ENCODE results near the gene KIAA0040.

The KIAA0040 gene

DNA sequence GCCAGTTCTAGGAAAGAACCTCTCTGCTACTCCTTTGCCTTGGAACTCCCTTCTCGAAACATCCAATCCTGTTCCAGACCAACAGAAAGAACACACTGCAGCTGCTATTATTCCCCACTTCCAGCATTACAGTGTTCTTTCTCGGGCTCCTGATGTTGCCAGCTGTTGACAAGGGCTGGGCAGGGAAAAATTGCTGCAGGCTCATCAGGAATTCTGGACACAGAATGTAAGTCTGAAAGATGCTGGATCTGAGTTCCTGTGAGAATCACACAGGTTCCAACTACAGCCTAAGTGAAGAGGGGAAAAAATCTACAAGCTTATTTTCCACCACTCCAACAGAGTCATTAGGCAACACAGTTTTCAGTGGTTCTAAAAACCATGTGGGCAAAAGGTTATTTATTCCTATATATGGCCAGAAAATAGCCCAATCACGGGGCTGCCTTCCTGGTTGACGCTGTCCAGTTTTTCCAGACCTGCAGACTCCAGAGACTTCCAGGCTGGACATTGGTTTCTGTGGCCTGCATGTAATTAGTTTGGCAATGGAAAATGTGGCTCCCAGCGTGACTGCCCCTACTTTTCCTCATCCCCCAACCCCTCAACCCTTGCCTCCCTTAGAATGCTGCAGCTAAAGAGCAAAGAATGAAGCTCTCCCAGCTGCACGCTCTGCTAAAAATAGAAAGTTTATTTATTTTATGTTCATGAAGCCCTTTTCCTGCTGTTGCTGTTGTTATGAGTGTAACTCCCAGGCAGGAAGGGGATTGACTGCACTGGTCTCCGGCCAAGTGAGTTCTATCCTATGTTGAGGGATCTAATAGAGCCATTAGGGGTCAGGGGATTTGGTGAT is 8.3 kb upstream of the KIAA0040 start:
- no peak for DNase-seq (ENCODE audit: low read depth in 2 of 2)

DNA sequence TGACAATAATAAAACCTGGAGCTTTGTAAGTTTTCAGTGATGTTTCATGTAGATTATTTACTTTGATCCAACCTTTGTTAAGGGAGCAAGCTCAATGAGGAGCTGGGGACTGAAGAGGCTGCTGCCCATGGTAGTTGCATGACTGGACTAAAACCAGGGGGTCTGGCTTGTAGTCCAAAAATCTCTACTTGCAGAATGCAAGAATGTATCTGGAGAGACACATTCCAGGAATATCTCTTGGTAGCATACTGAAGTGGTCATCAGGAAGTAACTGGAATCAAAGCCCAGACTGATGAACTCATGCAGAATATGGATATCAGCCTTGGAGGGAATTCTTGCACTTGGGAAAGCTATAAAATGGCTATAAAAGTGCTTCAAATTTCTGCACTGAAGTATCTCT is 5.8 kb upstream of the KIAA0040 start:
- no peak for DNase-seq (ENCODE audit: low read depth in 2 of 2)

DNA sequence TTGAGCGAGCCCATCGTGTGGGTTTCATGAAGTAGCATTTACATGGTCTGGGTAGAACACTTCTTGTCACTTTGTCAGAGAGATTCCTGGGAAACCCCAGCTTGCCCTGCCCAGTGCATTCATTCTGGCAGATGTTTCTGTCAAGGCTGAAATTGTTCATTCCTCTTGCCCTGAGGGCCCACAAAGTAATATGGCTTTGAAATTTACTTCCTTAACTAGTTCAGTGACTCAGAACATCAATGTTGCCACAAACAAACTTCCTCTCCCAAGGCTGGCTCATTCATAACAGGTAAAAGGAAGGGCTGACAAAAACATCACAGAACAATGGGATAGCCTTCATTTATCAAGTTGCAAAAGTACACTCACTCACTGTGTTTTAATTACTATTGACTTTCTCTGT is 5.0 kb upstream of the KIAA0040 start:
- DNase-seq (ENCODE audit: low read depth in 2 of 2), result no peak

DNA sequence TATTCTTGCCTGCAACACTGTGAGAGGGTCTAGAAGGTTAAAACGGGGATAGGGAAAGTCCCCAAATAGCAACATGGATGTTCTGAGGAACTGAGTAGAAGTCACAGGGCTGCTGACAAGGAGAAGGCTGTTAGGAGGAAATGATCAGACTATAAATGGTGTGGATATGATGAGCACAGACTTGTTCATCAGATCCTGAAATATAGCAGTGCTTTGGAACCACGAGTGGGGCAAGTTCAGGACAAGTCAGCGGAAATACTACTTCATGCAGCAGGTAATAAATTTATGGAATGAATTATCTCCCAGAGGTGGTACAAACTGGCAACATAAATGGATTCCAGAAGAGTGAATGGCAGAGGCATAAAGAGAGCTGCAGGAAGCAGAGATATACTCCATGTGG is 3.2 kb upstream of the KIAA0040 start:
- DNase-seq (ENCODE audit: low read depth in 2 of 2), result no peak

DNA sequence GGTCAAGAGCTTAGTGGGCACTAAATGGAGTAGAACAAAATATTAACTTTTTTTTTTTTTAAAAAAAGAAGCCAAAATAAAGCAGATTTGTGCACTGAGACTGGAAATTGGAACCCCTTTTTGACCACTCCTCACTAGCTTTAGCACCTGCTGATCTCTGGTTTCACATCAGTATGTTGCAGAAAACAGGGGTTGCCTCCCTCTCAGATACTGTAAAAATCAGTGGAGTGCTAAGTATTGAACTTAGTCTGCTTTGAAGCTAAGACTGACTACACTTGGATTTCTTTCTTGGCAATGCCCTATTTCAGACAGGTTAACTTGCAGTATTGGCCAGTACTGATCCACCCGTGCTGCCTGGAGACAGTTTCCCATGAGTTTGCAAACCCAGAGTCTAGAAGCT is 2.7 kb upstream of the KIAA0040 start:
- DNase-seq (ENCODE audit: low read depth in 2 of 2), result no peak

DNA sequence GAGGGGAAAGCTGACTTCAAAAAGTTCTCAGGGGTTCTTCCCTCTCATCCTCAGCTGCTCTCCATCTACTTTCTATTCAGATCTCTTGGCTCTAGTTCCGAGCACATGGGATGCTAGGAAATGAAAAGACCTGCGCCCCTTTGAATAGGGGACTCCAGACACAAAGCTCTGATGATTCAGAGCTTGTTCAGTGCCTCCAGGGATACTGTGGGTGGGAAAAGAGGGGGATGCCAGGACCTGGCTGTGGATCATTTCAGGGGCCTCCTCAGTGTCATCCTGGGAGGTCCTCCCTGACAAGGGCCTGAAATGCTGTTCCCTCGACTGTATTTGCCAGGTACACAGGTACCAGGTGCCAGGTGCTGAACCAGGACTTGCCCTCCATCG is 943 bp upstream of the KIAA0040 start:
- no peak for DNase-seq (ENCODE audit: low read depth in 2 of 2)

DNA sequence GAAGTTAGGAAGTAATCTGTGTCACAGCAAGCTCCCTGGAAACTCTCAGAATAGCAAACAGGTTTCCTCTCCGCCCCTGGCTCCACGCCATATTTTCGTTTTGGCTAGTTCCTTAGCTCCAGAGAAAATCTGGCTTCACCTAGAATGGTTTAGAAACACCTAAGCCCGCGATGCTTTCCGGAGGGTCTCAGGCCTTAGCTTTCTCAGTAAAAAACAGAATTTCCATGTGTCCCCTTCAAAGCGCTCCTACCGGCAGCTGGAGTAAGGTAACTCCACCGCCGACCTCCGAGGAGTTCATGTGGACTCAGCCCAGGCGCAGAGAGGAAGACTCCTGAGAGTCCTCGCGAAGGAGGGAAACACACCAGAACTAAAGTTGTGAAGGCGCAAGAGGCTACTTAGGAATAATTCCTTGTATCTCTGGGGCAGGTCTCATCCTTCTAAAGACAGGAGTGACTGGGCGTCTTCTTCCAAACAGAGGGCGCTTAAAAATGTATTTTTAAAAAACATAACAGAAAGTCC is 406 bp downstream of the KIAA0040 start:
- DNase-seq (ENCODE audit: low read depth in 2 of 2), result no peak

DNA sequence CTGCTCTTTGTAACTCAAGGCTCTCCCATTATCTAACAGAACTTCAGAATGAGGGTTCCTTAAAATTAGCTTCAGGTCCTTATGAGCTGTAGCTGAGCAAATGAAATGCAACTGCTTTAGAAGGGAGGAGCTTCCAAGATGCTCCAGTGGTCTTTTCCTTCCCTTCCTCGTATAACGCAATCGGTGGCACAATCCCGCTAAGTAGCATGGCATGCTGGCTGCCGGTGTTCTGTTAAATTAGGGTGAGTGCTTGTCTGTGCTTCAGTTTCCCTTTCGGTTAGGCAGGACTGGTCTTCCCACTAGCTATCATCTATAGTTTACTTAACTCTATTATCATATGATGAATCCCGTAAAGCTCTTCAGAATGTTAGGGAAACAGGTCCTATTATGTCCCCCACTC is 917 bp downstream of the KIAA0040 start:
- DNase-seq (ENCODE audit: low read depth in 2 of 2), result no peak

DNA sequence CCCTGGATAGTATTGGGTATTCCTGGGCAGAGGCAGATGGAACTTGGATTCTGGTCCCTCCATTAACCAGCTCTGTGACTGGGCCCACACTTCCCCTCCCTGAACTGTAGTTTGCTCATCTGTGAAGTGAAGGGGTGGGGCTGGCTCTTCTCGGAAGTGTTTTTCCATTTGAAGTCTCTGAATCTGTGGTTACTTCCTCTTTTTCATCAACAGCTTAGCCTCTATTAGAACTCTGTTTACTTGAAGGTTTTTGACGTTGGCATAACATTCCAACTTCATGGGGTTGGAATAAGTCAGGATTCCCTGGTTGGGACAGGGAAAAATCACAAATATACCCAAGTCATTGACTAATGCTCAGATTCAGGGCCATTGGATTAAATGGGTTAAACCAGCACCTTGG is 3.6 kb downstream of the KIAA0040 start:
- DNase-seq (ENCODE audit: low read depth in 2 of 2), result no peak

DNA sequence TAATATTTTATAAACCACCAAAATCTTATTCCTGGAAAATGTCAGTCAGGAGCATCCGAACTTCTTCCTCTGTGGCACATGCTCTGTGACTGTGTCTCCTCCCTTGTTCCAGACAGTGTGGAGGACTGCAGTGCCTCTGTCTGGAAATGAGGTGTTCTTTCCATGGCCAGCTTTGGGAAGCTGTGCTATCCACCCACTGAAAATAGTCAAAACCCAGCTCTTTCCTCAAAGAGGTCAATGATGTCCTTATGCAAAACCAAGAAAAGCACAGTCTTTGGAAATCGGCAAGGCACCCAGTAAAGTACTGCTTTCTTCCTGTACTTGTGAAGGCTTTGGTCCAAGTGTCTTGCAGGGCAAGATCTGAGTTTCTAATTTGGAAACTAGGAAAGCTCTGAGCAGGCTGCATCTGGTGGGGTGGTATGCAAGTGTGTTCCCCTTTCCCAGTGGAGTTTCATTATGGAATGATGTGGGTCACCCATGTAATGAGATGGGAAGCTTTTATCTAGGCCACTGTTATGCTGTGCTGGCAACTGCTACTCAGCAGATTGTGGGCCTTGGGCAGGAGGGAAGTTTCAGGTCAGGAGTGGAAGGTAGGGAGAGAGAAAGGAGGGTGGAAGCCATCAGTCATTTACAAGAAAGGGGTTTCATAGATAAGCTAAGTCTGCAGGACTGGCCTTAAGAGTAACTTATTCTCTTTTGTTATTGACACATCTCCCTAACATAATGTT is 6.0 kb downstream of the KIAA0040 start:
- no peak for DNase-seq (ENCODE audit: low read depth in 2 of 2)

DNA sequence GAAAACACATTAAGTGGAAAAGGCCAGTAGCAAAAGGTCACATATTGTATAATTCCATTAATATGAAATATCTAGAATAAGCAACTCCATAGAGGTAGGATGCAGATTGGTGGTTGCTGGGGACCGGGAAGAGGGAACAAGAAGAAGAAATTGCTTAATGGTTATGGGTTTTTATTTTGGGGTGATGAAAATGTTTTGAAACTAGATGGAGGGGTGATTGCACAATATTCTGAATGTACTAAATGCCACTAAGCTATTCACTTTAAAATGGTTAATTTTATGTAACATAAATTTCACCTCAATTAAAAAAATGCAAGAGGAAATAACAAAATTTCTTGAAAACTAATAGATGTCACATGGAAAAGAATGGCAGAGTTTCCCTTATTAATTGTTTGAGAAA is 6.7 kb downstream of the KIAA0040 start:
- no peak for DNase-seq (ENCODE audit: low read depth in 2 of 2)

DNA sequence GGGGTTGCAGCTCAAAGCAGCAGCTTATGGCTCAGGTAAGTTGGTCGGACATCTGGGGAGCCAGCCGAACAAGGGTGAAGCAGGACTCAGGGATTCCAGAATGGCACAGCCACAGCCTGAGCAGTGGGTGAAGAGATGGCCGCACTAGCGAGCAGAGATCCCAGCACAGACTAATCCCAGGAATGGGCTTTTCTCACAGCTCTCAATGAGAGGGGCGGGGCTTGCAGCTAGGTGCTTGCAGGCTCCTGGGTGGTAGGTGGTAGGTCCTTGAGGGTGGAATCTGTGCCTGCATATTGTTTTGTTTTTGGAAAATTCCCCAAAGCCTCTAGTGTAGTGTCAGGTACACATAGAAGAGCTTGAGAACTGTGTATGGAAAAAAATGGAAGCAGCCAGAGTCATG is 9.0 kb downstream of the KIAA0040 start:
- no peak for DNase-seq (ENCODE audit: low read depth in 2 of 2)

DNA sequence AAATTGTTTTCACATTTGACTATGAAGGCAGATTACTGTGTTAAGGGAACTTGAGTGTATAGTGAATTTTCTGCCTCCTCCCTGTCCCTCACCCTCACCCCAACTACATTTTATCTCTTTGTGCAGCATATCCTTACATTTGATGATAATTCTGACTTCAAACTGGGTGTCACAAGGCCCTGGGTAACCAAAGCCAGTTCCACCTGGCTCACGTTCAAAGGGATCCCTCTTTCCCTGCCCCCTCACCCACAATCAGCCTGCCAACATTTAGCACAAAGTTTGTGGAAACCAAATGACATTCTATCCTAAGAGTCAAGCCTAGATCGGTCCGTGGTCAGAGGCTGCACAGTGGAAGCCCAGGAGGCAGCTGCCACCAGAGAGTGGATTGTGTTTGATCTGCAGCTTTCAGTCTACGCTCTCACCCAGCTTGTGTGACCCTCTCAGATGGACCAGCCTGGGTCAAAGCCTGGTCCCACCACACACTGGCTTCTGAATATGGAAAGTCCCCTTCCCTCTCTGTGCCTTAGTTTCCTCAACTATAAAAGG is 10.3 kb downstream of the KIAA0040 start:
- no peak for DNase-seq (ENCODE audit: low read depth in 2 of 2)

DNA sequence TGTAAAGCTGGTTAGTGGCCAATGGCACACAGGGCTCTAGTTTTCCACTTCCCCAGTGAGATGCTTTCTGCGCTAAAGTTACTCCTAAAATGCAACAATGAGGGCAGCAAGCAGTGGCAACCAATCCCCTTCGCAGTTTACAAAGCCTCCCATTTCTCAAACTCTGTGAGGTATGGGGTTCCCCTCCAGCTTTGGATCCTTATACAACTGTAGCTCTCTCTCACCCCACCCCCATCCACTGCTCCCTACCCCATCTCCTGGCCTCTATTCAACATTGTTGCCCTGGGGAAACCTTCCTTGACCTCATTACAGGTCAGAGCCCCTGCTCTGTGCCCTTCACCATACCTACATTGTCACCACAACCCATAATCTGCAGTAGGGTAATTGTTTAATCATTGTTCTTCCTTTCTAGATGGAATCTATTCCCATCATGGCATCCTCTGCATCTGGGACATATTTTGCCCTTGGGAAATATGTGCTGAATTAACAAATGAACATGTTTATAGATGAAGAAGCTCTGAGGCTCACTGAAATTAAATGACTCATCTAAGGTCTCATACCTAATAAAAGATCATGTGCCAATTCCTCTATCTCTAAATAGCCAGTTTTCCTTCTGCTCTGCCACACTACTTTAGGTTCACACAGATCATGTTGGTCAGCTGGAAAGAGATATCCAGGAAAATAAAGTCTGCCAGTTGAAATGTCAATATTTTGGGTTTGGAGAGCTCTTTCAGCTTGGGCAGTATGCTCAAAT is 12.6 kb downstream of the KIAA0040 start:
- DNase-seq (ENCODE audit: low read depth in 2 of 2), result no peak

DNA sequence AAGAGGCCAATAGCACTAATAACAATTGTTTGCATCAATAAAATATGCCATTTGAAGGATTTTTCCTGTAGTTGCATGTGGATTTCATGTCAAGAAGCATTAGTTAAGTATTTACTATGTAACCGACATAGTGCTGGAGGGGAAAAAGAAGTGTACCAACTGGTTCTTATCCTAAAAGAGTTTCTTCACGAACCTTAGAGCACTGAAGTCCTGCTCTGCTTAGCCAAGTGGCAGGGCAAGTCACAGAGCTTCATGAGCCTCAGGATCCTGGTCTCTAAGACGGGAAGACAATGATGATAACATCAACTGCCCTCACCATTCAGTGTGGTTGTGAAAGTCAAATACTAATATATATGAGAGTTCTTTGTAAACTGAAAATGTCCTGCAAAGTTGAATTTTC is 14.1 kb downstream of the KIAA0040 start:
- no peak for DNase-seq (ENCODE audit: low read depth in 2 of 2)

DNA sequence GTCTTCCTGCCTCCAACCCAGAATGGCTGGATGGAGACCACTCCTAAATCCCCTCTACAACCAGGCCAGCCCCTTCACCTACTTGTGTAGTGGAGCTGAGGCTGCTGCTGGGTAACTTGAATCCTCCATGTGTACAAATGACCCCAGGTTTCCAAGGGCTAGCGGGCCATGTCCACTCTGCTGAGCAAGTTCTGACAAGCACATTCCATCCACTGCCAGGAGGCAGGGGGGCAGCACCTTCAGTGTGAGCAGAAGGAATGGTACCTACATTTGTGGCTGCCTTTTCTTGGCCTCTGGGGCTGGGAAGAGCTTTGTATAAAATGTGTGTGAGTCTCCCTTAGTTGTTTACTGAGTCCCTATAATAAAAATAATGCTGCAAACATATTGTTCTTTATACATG is 14.5 kb downstream of the KIAA0040 start:
- no peak for DNase-seq (ENCODE audit: low read depth in 2 of 2)

DNA sequence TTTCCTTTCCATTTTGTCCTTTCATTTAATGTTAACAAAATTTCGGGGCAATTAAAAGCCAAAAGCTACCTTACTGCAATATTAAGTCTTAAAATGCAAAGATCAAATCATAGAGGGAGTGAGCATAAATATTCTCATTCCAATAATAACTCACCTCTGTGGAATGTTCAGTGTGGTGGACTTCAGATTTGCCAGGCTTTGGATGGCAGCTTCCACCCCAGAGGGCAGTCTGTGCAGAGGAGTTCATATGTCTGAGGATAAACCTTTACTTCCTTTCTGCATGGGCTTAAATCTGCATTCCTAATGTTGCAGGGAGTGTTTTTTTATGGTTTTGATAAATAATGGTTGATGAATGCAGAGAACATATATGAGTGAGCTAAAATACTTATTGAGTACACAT is 16.3 kb downstream of the KIAA0040 start:
- DNase-seq (ENCODE audit: low read depth in 2 of 2), result no peak

DNA sequence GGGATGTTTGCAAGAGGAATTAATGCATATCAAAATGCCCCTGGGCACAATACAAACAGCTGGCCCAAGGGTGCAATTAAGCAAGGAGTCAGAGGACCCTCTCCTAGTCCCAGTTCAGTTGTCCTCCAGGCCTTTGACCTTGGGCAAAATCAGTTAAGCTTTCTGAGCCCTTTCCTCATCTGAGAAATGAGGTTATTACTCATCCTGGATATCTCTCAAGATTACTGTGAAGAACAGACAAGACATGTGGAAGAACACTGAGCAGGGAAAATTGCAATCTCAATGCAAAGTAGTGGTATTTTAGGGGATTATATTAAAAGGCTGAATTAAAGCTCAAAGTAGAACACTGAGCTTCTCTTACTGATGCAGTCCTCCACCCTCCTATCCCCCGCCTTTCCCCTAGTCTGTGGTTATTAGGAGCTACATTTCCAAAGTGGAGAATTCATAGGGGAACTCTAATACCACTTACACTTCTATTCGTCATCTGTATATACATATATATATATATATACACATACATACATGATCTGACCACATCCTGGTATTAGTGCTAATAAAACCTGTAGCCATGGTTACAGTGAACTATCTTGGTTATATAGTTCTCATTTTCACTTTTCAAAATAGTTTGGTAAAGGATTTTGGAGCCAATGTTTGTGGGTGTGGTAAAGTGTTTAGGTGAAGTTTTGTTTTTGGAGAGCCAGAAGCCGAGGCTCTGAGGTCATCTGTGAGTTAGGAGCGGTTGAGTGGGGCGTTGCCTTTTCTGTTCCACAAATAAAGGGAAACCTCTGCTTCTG is 18.1 kb downstream of the KIAA0040 start:
- DNase-seq (ENCODE audit: low read depth in 2 of 2), result no peak

DNA sequence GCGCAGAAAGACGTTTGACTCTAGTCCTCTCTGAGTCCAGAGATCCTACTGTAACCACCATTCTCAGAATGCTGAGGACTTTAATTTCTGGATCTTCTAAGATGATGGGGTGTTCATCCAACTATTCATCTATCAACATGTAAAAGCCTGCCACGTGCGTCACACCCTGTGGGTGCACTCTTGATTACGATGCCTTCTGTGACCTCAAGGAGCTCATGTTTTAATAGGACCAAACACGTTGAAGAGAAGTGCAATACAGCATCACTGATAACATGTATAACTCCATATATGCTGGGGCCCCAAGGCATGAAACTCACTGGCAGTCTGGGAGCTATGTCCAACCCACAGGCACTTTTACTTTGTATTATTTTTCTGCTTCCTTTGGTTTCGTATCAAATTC is 19.0 kb downstream of the KIAA0040 start:
- DNase-seq (ENCODE audit: low read depth in 2 of 2), result no peak

DNA sequence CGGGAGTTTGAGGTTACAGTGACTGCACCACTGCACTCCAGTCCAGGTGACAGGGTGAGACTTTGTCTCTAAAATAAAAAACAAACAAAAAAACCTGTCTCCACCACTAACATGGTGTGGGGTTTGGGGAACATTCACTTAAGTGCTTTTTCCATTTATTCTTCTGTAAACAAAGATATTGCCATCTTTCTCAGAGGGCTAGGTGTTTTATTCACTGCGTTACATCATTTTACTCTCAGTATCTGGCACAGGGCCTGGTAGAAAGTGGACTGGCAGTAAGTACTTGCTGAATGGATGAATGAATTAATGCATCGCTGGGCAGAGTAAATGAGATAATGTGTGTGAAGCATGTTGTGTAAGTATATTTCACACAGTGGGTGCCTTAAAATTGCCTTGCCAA is 20.1 kb downstream of the KIAA0040 start:
- no peak for DNase-seq (ENCODE audit: low read depth in 2 of 2)

All from fibroblast of skin of left biceps (primary cell).